AG04449 (cell line): ENCODE measurements around the gene C17orf107.

Experiments used
- CTCF ChIA-PET: fragments of 350-600 bp; formaldehyde crosslinking; extraction: SDS; loops from one replicate; lab custom pipeline; 2021; ENCODE audit warnings: antibody characterized with exemption; lab: Yijun Ruan, JAX
- POLR2A ChIA-PET: fragments of 400-600, 350-600 bp; formaldehyde crosslinking; extraction: SDS; loops from one replicate; lab custom pipeline; 2020; ENCODE audit warnings: antibody characterized with exemption, inconsistent platforms; lab: Yijun Ruan, JAX
- DNase-seq: peaks from one replicate; pipeline ENCODE4 v3.0.0-alpha.2; 2010; ENCODE audit warnings: low read depth, low spot score
- H3K4me3 ChIP-seq: 2 replicates; pipeline ENCODE4 v1.5.1; 2011; ENCODE audit warnings: low read depth, mild to moderate bottlenecking, control low read depth, low read length
- TF ChIP-seq, protein P1 (sequence below): IDR thresholded peaks from one replicate; pipeline ENCODE4 v1.5.1; 2011; ENCODE audit warnings: mild to moderate bottlenecking, moderate library complexity, low read length, control low read depth, inconsistent platforms; ENCODE audit not compliant: insufficient read depth; ENCODE audit errors: missing control alignments

Gene C17orf107

DNA sequence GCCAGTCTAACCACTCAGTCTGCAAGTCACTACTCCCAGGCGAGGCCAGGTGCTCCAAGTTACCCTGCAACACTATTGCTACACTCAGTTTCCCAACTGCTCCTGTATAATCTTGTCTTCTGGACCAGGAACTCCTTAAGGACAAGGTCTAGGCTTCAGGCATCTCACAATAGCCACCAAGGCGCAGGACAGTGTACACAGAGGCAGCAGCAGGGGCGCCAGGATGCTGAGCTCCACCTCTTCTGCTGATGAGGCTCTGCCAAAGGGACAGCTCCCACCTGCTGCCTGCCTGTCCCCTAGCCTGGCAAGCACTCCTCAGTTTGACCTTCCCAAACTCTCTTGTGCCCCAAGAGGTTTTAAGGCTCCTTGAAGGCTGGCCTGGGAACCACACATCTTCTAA is 37.1 kb downstream of the C17orf107 start:
- TF ChIP-seq, protein P1, sequence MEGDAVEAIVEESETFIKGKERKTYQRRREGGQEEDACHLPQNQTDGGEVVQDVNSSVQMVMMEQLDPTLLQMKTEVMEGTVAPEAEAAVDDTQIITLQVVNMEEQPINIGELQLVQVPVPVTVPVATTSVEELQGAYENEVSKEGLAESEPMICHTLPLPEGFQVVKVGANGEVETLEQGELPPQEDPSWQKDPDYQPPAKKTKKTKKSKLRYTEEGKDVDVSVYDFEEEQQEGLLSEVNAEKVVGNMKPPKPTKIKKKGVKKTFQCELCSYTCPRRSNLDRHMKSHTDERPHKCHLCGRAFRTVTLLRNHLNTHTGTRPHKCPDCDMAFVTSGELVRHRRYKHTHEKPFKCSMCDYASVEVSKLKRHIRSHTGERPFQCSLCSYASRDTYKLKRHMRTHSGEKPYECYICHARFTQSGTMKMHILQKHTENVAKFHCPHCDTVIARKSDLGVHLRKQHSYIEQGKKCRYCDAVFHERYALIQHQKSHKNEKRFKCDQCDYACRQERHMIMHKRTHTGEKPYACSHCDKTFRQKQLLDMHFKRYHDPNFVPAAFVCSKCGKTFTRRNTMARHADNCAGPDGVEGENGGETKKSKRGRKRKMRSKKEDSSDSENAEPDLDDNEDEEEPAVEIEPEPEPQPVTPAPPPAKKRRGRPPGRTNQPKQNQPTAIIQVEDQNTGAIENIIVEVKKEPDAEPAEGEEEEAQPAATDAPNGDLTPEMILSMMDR, result no peak
- ChIA-PET CTCF (interaction anchor here (1.0 to 2.7 kb wide), 2 partner anchors 17 to 27 kb away, joined by 3 to 11 read pairs; no protein-coding TSS in a partner anchor), POLR2A (no interaction called here)
- H3K4me3 ChIP-seq, result no peak overlapping the region
- DNase-seq, result no peak

DNA sequence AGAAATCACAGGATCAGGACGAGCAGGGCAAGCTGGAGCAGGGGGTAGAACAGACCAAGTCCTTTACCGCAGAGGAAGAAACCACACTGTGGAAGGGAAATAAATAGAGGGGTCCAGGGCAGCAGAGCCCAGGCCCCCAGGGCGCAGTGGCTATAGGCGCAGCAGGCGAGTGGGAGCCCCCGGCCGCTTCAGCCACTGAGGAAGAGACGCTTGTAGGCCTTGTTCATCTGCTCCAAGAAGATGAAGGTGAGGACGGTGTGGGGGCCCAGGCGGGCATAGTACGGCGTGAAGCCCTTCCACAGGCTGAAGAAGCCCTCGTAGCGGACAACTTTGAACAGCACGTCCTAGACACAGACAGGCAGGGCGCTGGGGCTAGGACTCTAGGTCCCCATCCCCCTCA is 38.2 kb downstream of the C17orf107 start:
- TF ChIP-seq, protein P1, result no peak
- CTCF ChIA-PET, result interaction anchor here (1.0 to 2.7 kb wide), 2 partner anchors 18 to 28 kb away, joined by 3 to 11 read pairs; no protein-coding TSS in a partner anchor
- no peak for DNase-seq
- POLR2A ChIA-PET, result no interaction called here
- no peak overlapping the region for H3K4me3 ChIP-seq

DNA sequence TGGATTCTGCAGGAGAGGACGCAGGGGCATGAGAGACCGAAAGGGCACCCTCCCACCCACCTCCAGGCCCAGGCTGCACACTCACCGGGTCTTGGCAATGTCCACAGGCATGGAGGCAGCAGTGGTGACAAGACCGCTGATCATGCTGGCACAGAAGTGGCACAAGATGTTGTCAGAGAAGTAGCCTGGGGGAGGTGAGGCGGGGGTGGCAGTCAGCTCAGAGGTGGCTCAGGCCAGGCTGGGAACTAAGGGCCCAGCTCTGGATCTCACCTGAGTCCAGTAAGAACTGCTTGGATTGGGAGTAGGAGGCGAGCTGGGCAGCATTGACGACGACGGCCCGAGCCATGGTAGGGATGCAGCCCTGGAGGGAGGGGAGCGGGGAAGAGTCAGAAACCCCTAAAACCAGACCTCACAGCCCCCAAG is 38.7 kb downstream of the C17orf107 start:
- no peak for DNase-seq
- ChIA-PET POLR2A (no interaction called here), CTCF (interaction anchor here (2.7 kb wide), 1 partner anchor 29 kb away, joined by 11 read pairs; no protein-coding TSS in a partner anchor)
- TF ChIP-seq, protein P1, result no peak
- peak overlapping the region; percentile 92 for H3K4me3 ChIP-seq

DNA sequence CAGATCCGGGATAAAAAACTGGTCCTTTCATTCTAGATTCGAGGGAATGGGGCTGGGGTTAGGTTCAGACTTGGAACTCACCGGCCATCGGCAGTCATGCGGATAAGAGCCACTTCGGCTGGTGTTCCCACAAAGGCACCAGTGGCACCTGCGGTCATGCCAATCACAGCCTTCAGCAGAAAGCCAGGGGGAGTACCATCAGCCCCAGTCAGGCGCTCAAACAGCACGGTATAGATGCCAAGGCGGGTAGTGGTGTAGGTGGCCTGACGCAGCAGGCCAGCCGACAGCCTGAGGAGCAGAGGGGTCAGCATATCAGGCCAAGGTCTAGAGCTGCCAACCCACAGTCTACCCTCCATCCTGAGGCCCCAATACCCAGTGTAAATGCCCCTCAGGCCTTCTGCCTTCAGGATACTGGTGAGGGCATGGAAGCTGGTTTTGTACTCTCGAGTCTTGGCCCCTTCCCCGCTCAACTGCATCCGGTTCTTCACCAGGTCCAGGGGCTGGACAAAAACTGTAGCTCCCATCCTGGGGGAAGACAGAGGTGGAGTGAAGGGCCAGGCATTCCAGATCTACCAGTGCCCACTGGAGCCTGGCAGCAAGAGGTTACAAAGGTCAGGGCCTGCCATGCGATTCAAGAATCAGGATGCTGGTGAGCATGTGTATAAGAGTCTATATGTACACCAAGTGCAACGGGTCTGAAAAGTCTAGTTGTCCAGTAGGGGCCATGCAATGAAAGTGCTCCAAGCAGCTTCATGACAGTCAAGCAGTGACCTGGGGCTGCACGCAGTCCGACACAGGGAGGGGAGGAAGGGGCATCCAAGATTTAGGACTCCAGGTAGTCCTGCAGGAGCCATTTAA is 39.6 kb downstream of the C17orf107 start:
- TF ChIP-seq, protein P1, result no peak
- peak overlapping the region; percentile 92 for H3K4me3 ChIP-seq
- no peak for DNase-seq
- POLR2A ChIA-PET, result interaction anchor here (1.2 to 4.0 kb wide), 5 partner anchors 12 to 59 kb away, joined by 6 to 61 read pairs (median 7); partner anchors contain the start of genes CAMTA2, ENO3, INCA1 and KIF1C
- CTCF ChIA-PET, result interaction anchor here (0.8 to 1.7 kb wide), 4 partner anchors 20 to 48 kb away, joined by 3 to 8 read pairs (median 4); no protein-coding TSS in a partner anchor

DNA sequence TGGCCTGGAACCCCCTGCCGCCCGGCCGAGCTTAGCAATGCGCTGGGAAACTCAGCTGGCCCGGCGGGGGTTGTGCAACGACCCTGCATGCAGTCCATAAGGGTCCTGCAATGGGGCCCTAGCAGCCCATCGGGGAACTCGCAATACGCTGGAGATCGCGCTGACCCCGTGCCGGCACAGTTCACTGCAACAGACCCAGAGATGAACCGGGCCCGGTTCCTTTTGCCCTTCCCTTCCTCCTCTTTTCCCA is 40.1 kb downstream of the C17orf107 start:
- ChIA-PET CTCF (interaction anchor here (0.8 to 1.7 kb wide), 7 partner anchors 10 to 47 kb away, joined by 3 to 8 read pairs (median 4); partner anchors contain the start of gene CHRNE), POLR2A (interaction anchor here (0.7 to 4.0 kb wide), 9 partner anchors 11 to 58 kb away, joined by 3 to 61 read pairs (median 6); partner anchors contain the start of genes CAMTA2, ENO3, INCA1 and KIF1C)
- peak overlapping the region; percentile 92 for H3K4me3 ChIP-seq
- no peak for DNase-seq
- TF ChIP-seq, protein P1, result no peak

DNA sequence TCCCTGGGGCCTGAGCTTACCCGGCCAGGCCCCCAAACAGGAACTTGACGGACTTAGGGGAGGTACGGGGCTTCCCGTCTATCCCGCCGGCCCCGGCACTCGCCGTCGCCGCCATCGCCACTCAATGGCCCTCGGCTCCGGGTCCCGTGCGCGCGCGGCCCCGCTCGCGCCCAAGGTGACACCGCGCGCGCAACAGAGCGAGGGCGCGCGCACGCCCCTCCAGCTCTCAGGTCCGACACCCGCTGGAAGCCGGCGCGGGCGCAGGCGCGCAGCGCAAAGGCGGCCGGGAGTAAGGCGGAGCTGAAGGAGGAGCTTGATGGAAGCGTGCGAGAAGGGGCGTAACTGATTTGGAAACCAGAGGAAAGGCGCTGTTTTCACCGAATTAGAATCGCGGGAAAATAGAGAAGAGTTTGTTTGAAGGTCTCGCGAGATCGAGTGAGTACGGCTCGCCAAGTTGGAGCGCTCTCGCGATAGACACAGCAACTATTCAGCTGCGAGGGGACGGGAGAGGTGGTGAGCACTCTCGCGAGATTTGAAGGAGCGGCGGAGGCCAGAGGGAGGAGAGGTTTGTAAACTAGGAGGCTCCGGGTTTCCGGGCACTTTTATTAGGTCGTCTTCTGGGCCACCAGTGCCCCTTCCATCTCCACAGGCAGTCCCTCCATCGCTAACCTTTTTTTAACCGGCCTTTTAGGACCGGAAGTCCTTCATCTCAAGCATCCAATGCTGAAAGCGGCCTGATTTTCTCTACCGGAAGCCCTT is 40.6 kb downstream of the C17orf107 start, which contains the start of the genes RNF167 and SLC25A11:
RNF167 (plus strand) TSS at position 473 of the 759 bp plus-strand sequence. CDS start 642 bp downstream, outside the sequence.
SLC25A11 (minus strand) TSS at position 251 of the 759 bp plus-strand sequence; CDS start at position 115, 136 bp downstream.
- ChIA-PET POLR2A (interaction anchor here (0.7 to 4.0 kb wide), 12 partner anchors 11 to 60 kb away, joined by 3 to 61 read pairs (median 6); partner anchors contain the start of genes CAMTA2, ENO3, INCA1 and KIF1C), CTCF (interaction anchor here (0.8 to 1.7 kb wide), 6 partner anchors 11 to 47 kb away, joined by 3 to 8 read pairs (median 4); partner anchors contain the start of gene CHRNE)
- TF ChIP-seq, protein P1, result no peak

More for the DNA sequence above, 40.6 kb downstream of the C17orf107 start, which contains the start of the genes RNF167 and SLC25A11:
- H3K4me3 ChIP-seq, result peak within 1 kb of the TSS; percentile 92
- peak; percentile 98 for DNase-seq
